ENCODE results near the gene PICK1.
"Not testable (repeated sequence)": the region's sequence is repeated elsewhere in the genome, so short reads cannot be mapped to it uniquely, and the experiment has no call there.

PICK1 gene

DNA sequence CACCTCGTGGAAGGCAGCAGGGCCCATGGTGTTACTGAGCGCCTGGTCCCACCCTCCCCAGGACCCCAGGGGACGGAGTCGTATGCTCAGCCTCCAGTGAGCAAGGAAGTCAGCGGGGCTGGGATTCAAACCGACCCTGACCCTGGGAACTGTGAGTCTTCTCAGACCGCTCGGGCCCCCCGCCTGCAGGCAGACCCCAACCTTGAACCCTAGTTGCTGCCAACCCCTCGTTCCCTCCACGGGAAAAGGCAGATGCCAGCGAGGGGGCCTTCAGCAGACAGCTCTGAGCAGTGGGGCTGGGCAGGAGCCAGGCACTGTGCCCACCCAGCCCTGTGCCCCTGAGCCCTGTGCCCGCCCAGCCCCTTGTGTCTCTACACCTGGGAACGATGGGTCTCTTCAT lies 20.4 kb downstream of the PICK1 start:
- DNase-seq, result no peak

DNA sequence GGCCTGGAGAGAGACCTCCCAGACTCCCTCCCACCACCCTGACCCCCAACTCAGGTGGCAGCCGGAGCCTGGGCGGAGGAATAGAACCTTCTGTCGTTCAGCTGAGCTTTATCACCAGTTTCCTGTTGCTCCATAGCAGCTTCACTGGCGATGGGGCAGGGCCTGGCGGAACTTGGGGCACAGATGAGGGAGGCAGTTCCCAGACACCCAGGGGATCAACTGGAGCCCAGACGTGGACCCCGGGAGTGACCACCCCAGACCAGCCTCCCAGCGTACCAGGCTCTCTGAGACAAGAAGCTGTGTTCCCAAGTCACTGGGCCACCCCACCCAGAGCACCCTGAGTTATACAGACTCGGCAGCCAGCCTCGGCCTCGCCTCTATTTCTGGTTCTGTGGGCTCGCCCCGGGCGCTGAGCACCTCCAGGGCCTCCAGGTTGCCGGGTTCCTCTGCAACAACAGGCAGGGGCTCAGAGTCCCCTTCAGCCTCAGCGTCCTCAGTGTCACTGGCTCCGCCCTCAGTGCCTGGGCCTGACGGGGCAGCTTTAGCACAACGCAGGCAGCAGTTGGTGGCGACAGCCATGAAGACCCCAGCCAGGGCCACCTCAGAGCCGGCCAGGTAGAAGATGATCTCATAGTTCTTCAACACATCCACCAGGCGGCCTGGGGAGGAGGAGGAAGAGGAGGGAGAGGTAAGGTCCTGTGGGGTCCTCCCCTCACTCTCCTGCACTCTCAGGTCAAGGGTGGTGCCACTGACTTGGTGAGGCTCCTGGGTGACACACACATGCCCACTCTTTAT lies 21.0 kb downstream of the PICK1 start:
- DNase-seq, result no peak

DNA sequence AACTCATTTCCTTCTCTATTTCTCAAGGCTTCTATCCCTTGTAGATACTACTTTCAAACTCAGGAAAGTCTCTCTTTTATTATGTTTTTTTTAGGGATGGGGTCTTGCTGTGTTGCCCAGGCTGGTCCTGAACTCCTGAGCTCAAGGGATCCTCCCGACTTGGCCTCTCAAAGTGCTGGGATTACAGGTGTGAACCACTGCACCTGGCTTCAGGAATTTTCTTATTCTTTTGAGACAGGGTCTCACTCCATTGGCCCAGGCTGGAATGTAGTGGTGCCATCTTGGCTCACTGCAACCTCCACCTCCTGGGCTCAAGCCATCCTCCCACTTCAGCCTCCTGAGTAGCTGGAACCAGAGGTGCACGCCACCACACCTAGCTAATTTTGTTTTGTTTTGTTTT lies 22.0 kb downstream of the PICK1 start:
- not testable (repeated sequence) for DNase-seq

DNA sequence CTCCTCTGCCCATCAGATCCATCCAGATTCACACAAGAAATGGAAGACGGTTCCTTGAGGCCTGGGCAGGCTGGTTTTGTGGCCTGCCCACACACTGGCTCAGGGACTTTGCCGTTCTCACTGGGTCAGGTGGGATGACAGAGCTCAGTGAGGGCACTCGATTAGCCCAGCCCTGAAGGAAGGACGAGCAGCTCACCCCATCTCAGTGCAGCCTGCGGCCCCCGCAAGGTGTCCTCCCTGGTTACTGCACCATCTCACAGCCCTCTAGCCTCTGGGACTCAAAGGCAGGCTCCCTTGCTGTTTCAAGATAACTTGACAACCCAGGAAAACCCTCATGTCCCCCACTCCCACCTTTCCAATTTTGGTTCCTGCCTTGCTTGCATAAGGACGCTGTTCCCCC lies 22.6 kb downstream of the PICK1 start:
- DNase-seq, result no peak

DNA sequence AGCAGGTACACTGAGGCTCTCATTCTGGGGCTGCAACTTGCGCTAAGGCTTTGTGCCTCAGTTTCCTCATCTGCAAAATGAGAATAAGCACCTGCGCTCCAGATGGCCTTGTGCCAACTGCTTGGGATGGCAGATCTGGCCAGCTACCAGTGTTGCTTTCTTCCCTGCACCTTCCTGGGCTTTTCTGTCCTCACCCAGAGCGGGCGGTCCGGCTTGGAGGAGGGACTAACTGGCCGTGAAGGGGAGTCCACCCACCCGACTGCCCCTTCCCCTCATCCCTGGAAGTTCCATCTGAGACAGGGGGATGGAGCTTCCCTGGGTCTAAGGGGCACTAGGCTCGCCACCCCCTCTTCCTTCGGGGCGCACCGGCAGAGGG lies 23.3 kb downstream of the PICK1 start:
- DNase-seq, result no peak

DNA sequence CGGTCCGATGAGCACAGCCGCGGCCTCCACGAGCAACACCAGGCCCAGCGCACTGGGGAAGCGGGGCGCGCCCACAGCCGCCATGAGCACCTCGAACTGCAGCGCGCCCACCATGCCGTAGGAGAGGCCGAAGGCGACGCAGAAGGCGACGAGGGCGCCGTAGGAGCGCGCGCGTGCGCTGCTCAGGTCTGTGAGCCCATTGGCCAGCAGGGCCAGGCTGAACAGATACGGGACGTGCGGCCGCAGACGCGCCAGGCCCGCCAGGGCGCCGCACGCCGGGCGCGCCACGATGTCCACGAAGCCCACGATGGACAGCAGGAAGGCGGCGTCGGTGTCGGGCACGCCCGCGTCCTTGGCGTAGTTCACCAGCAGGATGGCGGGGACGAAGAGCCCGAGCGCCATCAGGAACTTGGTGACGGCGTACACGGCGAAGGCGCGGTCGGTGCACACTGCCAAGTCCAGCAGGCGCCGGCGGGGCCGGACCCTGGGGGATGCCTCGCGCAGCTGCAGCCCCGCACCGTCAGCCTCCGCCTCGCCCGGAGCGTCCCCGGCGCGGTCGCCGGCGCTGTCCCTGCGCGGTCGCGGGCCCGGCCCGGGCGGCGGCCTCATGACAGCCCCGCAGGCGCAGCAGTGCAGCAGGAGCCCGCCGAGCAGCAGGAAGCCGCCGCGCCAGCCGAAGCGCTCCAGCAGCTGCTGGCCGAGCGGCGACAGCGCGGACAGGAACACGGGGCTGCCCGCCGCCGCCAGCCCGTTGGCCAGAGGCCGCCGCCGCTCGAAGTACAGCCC lies 23.8 kb downstream of the PICK1 start:
- DNase-seq, result no peak

DNA sequence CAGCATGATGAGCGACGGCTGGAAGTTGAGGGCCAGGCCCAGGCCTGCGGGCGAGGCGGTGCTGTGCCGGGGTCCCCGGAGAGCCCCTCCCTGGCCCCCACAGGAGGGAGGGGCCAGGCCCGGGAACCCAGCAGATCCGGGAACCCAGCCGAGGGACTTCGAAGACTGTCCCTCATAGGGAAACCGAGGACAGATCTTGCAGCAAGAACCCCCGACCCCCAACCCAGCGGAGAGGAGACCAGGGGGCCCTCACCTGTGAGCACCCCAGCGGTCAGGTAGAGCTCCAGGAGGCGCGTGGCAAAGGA lies 24.4 kb downstream of the PICK1 start:
- no peak for DNase-seq

DNA sequence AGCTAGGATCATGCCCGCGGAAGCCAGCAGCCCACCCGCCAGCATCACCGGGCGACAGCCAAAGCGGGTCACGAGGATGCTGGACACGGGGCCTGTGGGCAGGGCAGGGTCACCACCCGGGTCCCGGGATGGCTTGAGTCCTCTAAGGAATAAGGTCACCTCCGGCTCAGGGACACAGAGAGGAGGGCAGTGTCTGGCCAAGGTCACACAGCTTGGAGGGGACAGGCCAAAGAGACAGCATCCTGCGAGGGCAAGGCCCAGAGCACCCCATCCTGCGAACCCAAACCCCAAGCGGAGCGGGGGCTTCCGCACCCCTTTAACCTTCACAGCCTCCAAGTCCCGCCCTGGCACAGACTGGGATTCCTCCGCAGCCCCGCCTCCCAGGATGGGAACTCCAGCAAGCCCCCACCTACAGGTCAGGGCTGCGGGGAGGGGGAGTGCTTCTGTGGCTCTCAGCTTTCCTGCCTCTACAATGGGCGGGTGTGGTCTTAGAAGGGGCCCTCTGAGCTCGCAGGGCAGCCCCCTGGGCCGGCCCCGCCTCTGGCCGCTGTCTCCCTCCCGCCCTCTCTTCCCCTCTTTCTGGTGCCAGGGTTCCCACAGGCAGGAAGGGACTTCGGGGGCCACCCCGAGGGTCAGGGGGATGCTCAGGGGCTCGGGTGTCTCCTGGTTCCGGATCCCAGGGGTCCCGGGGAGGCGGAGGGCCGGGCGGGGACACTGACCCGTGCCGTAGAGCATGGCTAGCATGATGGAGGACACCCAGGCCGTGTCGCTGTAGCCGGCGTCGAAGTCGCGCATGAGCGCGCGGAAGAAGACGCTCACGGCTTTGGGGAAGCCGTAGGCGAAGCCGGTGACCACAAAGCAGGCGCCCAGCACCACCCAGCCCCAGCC lies 25.0 kb downstream of the PICK1 start:
- DNase-seq, result no peak

DNA sequence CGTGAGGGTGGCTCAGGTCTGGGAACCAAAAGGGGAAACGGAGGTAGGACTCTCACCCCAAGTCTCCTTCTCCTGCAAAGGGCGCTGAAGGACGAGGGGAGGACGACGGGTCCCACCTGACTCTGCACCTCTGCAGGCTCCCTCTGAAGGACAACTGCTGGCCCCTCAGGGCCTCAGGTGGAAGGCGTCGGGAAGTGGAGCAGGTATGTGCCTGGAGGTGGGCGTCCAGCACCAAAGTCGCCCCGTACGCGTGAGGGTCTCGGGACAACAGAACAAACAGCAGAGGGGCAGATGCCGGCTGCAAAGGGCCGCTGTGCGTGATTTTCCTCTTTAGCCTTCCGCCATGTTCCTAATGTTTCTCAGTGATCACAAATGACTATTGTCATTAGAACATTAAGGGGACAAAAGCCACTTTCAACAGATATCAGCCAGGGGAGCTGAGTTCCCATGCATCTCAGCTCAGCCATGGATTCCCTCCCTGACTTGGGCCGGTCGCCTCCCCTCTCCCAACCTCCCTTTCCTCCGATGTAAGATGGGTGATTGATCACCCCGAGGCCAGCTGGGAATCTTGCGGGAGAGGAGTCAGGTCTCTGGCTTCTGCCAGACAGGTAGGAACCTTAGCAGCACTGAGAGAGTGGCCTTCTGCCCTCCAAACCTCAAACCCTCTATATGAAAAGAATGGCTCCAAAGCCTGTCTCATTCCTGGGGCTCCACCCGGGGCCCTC lies 25.9 kb downstream of the PICK1 start:
- DNase-seq, result no peak

DNA sequence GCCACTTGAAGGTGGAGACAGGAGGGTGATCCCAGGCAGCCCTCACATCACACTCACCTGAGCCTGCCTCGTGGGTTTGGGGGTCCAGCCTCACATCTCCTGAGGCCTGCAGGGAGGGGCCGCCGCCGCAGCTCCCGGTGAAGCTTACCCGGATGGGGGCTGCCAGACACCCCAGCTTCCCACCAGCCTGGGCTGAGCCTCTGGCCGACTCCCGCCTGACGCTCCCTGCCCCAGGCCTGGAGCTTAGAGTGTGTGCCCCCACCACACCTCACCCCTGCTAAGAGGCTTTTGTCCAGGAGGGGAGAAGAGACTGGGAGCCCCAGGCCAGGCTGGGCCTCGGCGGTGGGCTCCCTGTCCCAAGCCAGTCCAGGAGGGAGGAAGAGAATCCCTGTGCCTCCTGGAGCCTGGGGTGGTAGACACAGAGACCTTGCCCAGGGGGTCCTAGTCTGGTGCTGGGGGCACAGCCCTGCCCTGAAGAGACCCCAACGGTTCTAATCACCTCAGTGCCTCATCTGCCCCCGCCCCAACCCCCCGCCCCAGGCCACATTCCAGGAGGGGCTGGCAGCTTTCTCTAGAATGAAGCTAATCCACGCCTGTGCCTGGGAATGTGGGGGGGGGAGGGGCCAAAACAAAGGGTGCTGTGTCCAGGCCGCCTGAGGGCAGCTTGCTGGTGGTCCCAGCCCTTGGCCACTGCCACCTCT lies 26.9 kb downstream of the PICK1 start, which contains the start of gene SLC16A8:
Gene SLC16A8 (minus strand): TSS at position 254 of the 701 bp plus-strand sequence. CDS start 1,311 bp downstream, outside the sequence.
- DNase-seq, result no peak

DNA sequence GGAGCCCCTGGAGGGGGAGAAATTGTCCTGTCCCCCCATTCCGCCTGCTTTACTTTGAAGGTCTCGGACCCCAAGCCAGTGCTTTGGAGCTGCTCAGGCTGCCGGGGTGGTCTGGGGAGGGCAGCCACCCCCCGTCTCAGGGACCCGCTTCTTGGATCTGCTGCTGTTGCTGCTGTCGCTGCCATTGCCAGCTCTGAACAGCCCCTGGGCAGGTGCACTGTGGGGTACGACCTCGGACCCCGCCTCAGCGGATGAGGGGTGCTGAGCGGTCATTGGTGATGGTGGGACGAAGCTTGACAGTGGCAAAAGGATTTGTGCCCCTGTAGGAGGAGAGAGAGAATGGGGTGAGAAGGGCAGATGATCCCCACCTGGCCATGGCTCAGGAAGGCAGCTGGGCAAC lies 27.9 kb downstream of the PICK1 start:
- DNase-seq, result no peak

DNA sequence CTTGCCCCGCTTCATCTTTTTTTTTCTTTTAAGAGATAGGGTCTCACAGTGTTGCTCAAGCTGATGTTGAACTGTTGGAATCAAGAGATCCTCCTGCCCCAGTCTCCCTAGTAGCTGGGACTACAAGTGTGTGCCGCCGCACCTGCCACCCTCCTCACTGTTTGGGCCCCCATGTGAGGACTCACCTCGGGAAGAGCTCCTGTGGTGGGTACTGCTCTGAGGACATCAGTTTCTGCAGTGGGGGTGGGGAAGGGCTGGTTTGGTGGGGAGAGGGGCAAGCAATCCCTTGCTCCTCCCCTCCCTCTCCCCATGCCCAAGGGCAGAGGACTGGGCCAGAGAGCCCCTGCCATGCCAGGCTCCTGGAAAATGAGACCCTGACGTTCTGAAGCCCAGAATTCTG lies 28.3 kb downstream of the PICK1 start:
- no peak for DNase-seq

DNA sequence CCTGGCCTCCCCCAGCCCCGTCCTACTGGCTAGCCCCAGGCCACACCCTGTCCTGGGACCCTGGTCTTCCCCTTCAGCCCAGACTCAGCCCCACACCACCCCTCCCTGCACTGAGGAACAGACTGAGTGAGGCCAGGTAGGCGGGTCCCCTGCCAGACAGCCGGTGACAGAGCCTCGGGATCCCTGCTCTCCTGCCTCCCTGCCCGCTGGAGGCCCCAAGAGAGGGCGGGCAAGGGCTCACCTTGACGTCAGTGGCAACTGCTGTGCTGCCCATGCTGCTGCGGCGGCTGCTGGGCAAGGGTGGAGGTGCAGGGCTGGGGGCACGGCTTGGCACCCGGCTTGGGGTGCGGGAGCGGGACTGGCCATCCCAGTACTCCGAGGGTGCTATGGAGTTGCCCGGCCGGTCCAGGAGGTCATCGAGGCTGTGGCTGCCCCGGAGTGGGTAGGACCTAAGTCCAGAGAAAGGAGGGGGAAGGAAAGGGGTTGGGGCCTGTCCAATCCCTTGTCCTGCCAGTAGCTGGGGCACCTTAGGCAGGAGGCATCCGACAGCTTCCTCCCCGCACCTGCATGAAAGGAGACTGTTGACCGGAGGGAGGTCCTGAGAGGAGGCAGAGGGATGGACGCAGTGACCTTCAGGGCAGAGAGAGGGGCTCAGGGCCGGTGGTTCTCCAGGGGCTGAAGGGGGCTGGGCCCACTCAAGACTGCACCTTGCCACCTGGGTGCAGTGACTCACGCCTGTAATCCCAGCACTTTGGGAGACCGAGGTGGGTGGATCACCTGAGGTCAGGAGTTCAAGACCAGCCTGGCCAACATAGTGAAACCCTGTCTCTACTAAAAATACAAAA lies 29.0 kb downstream of the PICK1 start:
- DNase-seq, result no peak

DNA sequence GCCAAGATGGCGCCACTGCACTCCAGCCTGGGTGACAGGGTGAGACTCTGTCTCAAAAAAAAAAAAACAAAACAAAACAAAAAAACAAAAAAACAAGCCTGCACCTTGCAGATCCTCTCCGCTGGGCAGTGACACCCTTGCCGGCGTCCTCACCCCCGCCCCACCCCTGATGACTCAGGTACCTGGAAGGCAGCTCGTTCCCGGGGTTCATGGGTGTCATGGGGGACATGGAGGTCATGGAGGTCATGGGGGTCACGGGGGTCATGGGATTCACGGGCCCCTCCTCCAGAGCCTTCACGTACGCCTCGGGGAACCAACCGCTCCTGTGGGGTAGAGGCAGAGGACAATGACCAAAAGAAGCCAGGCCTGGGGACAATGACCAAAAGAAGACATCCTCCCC lies 29.7 kb downstream of the PICK1 start:
- no peak for DNase-seq

DNA sequence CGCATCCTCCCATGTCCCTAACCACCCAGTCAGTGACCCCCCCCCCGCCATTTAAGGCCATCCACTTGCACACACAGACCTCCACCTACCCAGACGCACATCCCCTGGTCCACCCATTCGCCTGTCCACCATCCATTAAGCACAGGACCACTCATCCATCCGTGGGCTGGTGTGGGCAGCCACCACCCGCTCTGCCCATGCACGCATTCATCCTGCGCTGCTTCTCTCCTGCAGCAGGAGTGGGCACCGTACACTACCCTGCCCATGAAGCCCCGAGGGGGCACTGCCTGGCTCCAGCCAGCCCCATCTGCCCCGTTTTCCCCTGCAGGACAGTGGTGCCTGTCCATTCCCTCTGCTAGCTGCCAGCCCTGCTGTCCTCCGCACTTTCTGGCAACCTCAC lies 30.7 kb downstream of the PICK1 start:
- DNase-seq, result no peak

DNA sequence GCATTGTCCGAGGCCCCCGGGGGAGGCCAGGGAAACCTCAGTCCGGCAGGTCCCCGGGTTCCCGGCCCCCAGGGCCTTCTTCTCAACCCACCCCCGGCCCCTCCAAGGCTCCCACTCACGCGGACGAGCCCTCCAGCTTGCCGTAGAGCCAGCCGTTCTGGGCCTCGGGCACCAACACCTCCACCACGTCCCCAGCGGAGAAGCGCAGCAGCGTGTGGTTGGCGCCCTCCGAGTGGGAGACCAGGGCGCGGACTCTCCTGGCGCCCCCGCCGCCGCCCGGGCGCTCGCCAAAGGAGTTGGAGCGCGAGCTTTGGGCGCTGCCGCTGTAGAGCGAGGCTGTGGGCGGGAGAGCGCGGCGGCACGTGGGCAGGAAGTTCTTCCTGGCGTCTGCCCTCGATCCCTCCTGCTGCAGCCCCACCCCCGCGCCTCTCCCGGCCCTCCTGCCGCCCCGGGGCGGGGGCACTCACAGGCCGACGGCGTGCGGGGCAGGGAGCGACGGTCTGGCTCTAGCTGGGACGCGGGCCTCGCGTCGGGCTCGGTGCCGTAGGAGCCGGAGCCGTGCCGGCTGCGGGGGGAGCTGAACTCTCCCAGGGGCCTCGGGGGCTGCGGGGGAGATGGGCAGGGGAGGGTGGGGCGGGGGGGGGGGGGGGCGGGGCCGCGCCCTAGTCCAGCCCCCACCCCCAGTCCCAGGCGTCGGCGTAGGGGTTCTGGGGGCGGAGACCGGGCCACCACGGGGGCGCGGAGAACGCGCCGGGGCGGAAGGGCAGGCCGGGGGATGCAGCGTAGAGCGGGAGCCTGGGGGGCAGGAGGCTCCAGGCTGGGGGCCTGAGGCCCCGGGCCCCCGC lies 31.6 kb downstream of the PICK1 start:
- DNase-seq, result no peak

DNA sequence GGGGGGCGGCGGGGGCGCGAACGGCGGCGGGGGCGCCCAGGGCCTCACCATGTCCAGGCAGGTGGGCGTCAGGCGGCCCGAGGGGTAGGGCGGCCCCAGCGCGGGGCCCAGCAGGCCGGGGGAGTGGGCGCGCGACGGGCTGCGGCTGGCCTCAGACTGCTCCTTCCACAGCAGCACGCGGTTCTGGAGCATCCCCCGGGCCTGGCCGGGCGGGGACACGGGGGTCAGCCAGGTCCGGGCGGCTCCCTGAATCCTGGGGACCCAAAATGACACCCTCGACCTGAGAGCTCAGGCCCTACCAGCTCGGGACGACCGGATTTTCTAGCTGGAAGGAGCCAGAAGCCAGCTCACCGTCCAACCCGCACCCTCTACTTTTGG lies 32.3 kb downstream of the PICK1 start:
- no peak for DNase-seq

DNA sequence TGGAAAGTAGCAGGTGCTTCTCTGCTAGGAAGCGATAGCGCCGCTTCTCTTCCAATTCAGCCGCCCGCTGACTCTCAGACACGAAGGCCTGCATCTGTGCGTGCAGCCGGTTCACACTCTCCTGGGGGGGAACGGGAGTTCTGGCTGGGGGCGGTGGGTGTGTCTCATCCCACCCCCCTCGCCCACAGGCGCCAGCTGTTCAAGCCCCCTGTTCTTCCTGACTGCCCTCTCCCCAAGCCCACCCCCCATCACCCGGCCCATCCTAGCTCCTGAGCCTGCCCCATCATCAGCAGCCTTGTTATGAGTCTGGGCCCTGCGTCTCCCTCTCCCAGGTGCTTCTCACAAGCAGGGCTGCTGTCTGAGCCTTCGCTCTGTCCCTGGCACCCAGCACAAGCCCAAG lies 39.9 kb downstream of the PICK1 start:
- no peak for DNase-seq

DNA sequence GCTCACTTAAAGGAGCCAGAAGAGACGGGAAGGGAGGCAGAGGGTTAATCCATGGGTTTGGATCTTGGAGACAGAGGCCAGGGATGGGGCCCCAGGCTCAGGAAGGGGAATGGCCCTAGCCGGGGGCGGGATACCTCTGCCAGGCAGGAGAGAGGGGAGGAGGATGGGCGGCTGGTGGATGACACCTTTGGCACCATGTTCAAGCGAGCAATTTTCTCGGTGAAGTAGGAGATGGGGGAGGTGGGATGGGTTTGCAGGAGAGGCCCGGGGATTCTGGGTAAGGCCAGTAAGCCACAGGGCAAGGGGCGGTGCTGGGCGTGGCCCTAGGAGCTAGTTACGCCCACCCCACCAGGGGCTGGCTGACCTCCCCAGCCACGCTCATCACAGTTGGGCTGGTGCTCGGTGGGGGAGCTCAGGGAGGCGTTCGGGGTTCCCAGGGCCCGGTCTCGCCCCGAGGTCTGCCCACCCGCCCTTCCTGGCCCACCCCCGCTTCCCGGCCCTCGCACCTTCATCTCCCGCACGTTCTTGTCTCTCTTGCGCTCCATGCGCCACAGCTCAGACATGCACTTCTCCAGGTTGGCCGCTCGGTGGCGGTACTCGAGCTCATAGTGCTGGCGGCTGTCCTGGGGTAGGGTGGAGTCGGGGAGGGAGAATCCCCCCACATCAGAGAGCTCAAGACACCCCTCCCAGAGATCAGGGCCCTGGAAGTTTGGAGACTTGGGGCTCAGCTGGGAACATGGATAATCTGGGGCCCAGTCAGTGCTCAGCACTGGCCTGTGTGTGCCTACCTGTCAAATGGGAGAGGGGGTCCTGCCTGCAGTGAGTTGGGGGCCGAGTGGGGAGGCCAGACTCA lies 40.6 kb downstream of the PICK1 start:
- no peak for DNase-seq
